Peyer's patch (tissue), 4 donors: Measurements from ENCODE around the gene CTNNA2. TPM values are rescaled to one million over a fixed set of nuclear protein-coding genes. Genes with fewer than 3 reads are reported as not detected.

Experiments
- DNase-seq, 3 donors: peaks; one replicate each; pipeline ENCODE4 v3.0.0-alpha.2; 2017 to 2019
- H3K27ac ChIP-seq, 4 donors: fragments of 200-600 bp; sonication (generic); one replicate each; pipeline ENCODE4 v1.5.1; 2016 to 2019
- H3K27me3 ChIP-seq, 2 donors: fragments of 200-600 bp; sonication (generic); one replicate each; pipeline ENCODE4 v1.5.1; 2019
- H3K36me3 ChIP-seq, 3 donors: fragments of 200-600 bp; sonication (generic); one replicate each; pipeline ENCODE4 v1.5.1; 2016 to 2019
- H3K4me1 ChIP-seq, 4 donors: fragments of 200-600 bp; sonication (generic); one replicate each; pipeline ENCODE4 v1.5.1; 2016 to 2019
- H3K4me3 ChIP-seq, 4 donors: fragments of 200-600 bp; sonication (generic); 1 replicate in 3 of 4; 2 replicates in 1 of 4; pipeline ENCODE4 v1.5.1; 2016 to 2019; ENCODE audit warnings: mild to moderate bottlenecking in 1 of 4
- H3K9me3 ChIP-seq, 4 donors: fragments of 200-600 bp; sonication (generic); one replicate each; pipeline ENCODE4 v1.5.1; 2016 to 2019; ENCODE audit warnings: mild to moderate bottlenecking in 1 of 4
- POLR2A ChIP-seq, 2 donors: fragments of 450-650 bp; IDR thresholded peaks; one replicate each; pipeline ENCODE4 v1.5.1; 2017; ENCODE audit warnings: antibody characterized with exemption in 2 of 2, mild to moderate bottlenecking in 2 of 2, moderate library complexity in 2 of 2
- total RNA-seq, 4 donors: library from RNA; depleted of rRNA; stranded (reverse); fragments of >200 nt; gene quantifications; one replicate each; pipeline ENCODE4 v1.1.0, GENCODE V29; 2016
- TF ChIP-seq, protein P1 (sequence below), 6 experiments: fragments of 450-650 bp in 4 of 6; fragments of 200-600 bp in 2 of 6; sonication (generic) in 1 of 6; IDR thresholded peaks; one replicate each; pipeline ENCODE4 v1.5.1; 2017 to 2019; ENCODE audit warnings: antibody characterized with exemption in 6 of 6, mild to moderate bottlenecking in 3 of 6, moderate library complexity in 1 of 6

The CTNNA2 gene
- total RNA-seq, 4 donors from 2014 or later, result 0.67 to 5.3 (median 0.88) TPM; not detected in 1

DNA sequence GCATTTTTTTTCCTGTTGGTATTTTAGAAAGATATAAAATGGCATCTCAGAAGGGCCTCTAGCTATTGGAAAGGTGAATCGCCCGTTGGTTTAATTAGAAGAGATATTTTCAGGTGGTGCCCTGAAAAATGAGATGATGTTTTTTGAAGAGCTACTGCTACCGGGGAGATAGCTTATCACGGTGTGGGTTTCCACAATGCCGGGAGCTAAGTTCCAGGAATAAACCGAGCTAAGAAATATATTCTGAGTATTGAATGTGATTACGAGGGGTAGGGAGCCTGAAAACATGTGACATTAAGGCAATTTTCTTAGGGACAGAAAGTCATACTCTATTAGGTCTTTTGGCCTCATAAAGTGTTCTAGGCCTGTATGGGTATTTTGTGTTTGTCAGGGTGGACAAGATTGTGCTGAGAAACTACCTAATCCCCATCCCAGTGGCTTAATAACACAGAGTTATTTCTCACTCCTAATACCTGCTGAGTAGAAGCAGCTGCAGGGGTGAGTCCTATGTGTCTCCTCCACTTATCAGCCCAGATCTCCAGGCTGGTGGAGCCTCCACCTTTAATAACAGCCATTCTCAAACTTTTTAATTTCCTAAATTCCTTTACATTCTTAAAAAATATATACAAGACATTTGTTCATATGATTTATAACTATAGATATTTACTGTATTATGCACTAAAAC, 641.5 kb downstream of the CTNNA2 start:
- TF ChIP-seq, protein P1, sequence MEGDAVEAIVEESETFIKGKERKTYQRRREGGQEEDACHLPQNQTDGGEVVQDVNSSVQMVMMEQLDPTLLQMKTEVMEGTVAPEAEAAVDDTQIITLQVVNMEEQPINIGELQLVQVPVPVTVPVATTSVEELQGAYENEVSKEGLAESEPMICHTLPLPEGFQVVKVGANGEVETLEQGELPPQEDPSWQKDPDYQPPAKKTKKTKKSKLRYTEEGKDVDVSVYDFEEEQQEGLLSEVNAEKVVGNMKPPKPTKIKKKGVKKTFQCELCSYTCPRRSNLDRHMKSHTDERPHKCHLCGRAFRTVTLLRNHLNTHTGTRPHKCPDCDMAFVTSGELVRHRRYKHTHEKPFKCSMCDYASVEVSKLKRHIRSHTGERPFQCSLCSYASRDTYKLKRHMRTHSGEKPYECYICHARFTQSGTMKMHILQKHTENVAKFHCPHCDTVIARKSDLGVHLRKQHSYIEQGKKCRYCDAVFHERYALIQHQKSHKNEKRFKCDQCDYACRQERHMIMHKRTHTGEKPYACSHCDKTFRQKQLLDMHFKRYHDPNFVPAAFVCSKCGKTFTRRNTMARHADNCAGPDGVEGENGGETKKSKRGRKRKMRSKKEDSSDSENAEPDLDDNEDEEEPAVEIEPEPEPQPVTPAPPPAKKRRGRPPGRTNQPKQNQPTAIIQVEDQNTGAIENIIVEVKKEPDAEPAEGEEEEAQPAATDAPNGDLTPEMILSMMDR (IDR thresholded peaks at IDR 0.05), result no peak
- no peak for TF ChIP-seq POLR2A (IDR thresholded peaks at IDR 0.05)
- Histone ChIP-seq H3K4me3 (no peak overlapping the region), H3K27me3 (no peaks in the 10 kb centered on the region), H3K9me3 (no peaks in the 10 kb centered on the region), H3K36me3 (no peaks in the 10 kb centered on the region), H3K27ac (no peak overlapping the region), H3K4me1 (no peaks in the 10 kb centered on the region)
- DNase-seq, result no peak

DNA sequence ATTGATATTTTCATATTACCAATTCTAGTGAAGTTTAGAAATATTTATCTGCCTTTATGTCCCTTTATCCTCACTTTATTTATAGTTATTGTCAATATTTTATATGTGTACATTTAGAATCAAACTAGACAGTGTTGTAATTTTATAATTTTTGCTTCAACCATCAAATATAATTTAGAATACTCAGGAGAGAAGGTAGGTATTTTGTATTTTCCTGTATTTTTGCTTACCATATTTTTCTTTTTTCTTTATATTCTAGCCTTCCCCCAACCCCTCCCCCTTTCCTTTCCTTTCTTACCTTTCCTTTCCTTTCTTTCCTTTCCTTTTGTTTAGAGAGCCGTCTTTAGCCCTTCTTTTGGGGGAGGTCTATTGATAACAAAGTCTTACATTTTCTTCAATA, 651.5 kb downstream of the CTNNA2 start:
- no peak for DNase-seq
- TF ChIP-seq, protein P1 (IDR thresholded peaks at IDR 0.05), result no peak
- no peak for TF ChIP-seq POLR2A (IDR thresholded peaks at IDR 0.05)
- Histone ChIP-seq H3K4me1 (no peaks in the 10 kb centered on the region), H3K27ac (no peak overlapping the region), H3K4me3 (no peak overlapping the region), H3K9me3 (no peaks in the 10 kb centered on the region), H3K36me3 (no peaks in the 10 kb centered on the region), H3K27me3 (no peaks in the 10 kb centered on the region)

DNA sequence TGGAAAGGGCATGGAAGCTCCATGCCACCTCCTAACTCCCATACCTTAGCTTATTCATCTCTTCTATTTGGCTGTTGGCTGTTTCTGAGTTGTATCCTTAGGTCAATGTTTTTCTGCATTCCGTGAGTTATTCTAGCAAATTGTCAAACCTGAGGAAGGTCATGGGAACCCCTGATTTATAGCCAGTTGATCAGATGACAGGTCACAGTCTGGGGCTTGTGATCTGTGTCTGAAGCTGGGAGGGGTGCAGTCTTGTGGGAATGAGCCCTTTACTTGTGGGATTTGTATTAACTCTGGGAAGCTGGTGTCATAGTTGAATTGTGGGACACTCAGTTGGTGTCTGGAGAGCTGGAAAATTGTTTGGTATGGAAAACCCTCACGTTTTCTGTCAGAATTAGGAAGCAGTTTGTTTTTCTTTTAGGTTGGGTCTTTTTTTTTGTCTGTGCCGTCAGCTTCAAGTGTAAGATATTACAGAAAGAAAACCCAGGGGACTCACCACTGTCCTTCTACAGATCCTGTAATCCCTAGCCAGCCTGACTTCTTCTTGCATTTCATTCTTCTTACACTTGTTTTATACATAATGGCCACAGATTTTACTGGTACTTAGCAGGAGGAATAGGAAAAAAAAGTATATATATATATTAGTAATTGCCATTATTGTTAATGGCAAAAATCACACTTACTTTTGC, 653.8 kb downstream of the CTNNA2 start:
- Histone ChIP-seq H3K9me3 (no peaks in the 10 kb centered on the region), H3K4me1 (no peaks in the 10 kb centered on the region), H3K27me3 (no peaks in the 10 kb centered on the region), H3K36me3 (no peaks in the 10 kb centered on the region), H3K27ac (no peak overlapping the region), H3K4me3 (no peak overlapping the region)
- no peak for TF ChIP-seq POLR2A (IDR thresholded peaks at IDR 0.05)
- TF ChIP-seq, protein P1 (IDR thresholded peaks at IDR 0.05), result no peak
- DNase-seq, result no peak

DNA sequence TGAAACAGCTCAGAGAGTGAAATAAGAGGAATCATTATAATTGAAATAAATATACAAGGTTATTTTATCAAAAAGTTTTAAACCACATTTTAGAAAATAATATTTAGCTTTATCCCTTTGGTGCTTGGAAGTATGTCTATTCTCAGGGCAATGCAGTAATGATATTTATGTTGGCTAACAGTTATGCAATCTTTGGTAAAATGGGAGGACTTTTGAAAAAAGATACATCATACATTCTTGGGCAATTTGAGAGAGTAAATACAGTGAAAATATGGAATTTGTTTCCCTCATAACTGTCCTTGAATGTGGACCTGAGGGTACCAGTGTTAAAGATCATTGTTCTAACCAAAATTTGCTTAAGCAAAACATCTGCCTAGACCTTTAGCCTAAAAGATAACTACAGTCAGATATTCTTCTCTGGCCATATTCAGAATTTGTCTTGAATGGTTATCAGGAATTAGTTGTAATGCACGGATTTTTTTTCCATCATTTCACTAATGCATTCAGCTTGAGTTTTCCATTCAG, 654.5 kb downstream of the CTNNA2 start:
- H3K4me1 ChIP-seq, result no peaks in the 10 kb centered on the region
- H3K36me3 ChIP-seq, result no peaks in the 10 kb centered on the region
- H3K9me3 ChIP-seq, result no peaks in the 10 kb centered on the region
- no peak overlapping the region for H3K4me3 ChIP-seq
- no peak for TF ChIP-seq POLR2A (IDR thresholded peaks at IDR 0.05)
- TF ChIP-seq, protein P1 (IDR thresholded peaks at IDR 0.05), result no peak
- H3K27me3 ChIP-seq, result no peaks in the 10 kb centered on the region
- no peak overlapping the region for H3K27ac ChIP-seq
- no peak for DNase-seq

DNA sequence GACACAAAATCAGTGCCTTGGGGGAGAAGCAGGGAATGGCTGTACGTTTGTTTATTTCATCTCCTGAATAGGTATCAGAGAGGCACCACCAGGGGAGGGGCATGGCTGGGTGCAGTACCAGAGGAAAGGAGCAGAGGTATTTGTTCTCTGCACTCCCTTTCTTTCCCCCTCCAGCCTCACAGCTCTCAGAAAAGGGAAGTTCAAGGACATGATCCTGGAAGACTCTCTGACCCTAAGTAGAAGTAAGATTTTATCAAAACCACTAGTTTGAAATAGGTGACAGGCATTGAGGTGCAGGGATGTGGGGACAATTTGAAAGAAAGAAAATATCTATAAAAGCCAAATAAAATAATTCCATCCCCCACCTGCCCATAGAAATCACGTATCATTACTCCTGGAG, 655.2 kb downstream of the CTNNA2 start:
- no peaks in the 10 kb centered on the region for H3K9me3 ChIP-seq
- no peak overlapping the region for H3K27ac ChIP-seq
- no peaks in the 10 kb centered on the region for H3K27me3 ChIP-seq
- TF ChIP-seq POLR2A (IDR thresholded peaks at IDR 0.05), result no peak
- TF ChIP-seq, protein P1 (IDR thresholded peaks at IDR 0.05), result no peak
- DNase-seq, result no peak
- H3K4me1 ChIP-seq, result no peaks in the 10 kb centered on the region
- no peak overlapping the region for H3K4me3 ChIP-seq
- H3K36me3 ChIP-seq, result no peaks in the 10 kb centered on the region
